HL-60/S4 treated with phorbol 12-myristate 13-acetate at 8.2 ng/mL for 4 days and 3 days (cell line): ENCODE data around the gene ATP6V1B1.

Experiments
- in situ Hi-C: fragments of 300-500 bp; cut with MboI; formaldehyde crosslinking; loops from 2 replicates; pipeline ENCODE4 v1.15.0; 2022; ENCODE audit warnings: low sequenced_read_pairs

The ATP6V1B1 gene

DNA sequence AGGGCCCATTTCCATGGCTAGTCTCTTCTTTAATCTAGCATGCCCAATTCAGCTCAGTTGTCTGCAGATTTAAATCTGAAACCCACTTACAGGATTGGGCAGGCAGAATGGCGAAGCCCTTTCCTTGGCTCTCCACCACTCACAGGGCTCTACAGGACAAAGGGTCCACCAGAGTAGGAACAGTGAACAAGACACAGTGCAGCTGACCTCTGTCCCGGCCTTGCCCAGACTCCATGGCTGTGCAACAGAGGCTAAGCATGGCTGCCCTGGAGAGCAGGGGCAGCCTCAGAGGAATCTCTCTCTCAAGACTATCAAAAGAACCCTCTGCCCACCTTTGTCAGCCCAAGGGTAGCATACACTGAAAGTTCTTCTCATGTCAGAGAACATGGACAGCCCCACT is 9.7 kb upstream of the ATP6V1B1 start:
- in situ Hi-C loops = loop anchor here (25.0 kb wide), 2 partner anchors 139 to 264 kb away; partner anchors contain the start of gene FIGLA

DNA sequence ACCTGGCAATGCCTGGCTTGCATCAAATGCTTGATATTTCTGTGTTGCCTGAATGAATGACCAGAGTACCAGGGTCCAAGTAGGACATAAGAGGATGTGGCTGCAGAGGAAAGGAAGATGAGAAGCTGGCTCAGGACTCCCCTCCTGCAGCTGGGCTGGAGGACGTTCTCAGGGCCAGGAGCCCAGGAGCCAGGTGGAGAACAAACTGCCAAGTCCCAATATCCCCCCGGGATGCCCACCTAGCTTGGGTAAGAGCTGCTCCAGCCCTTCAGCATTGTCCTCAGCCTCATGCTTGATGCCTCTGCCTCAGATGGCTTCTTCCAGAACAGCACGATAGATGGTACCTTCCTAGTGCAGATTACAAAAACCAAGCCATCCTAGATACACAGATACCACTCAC is 8.6 kb upstream of the ATP6V1B1 start:
- in situ Hi-C loops = loop anchor here (25.0 kb wide), 2 partner anchors 140 to 265 kb away; partner anchors contain the start of gene FIGLA

- in situ Hi-C loops = loop anchor here (25.0 kb wide), 2 partner anchors 140 to 265 kb away; partner anchors contain the start of gene FIGLA
Observed at GRCh38 chr2:70927641-70928040, 8.1 kb upstream of the ATP6V1B1 start.

- in situ Hi-C loops = loop anchor here (25.0 kb wide), 2 partner anchors 141 to 266 kb away; partner anchors contain the start of gene FIGLA
Observed at GRCh38 chr2:70928366-70928765, 7.3 kb upstream of the ATP6V1B1 start.

DNA sequence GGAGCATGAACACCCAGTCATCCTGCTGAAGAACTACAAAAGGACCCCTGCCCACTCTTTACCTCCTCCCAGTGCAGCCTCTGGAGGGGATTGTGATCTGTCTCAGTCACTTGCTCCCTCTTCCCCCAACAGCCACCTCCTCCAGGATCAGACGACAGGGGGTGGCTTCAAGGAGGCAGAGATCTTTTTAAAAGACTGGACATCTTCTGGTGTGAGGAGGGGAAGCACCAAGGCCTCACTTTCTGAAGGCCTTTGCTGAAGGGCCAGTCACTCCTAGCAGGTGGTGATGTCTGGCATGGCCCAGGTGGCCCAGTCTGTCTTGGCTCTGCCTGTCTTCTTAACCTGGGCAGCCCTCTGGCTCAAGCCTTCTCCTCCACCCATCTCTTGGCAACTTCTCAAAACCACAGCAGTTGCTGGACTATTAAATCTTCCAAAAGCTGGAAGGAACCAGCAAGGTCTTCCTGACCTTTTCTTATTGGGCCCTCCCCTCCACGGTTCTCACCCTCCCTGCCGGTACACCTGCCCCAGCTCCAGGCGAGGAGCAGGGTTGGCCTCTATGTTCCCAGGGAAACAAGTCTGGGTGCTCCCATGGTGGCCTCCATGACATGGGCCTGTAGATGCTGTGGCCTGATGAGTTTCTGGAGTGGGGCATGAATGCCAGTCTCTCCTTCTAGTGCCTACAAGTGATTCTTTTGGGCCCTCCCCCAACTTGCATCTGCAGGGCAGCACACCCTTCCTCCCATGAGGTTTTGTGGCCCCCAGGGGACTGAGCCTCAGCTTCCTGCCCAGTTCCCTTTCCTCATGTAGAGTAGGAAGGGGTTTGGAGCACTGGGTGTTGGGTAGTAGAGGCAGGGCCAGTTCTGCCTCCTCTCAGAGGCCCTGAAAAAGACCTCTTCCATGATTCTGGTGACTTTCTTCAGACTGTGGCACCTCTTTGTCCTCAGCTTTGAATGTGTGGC is 5.0 kb upstream of the ATP6V1B1 start:
- in situ Hi-C loops = loop anchor here (25.0 kb wide), 2 partner anchors 143 to 268 kb away; partner anchors contain the start of gene FIGLA

- in situ Hi-C loops = loop anchor here (25.0 kb wide), 2 partner anchors 144 to 269 kb away; partner anchors contain the start of gene FIGLA
Observed at GRCh38 chr2:70931376-70932000, 4.2 kb upstream of the ATP6V1B1 start.

DNA sequence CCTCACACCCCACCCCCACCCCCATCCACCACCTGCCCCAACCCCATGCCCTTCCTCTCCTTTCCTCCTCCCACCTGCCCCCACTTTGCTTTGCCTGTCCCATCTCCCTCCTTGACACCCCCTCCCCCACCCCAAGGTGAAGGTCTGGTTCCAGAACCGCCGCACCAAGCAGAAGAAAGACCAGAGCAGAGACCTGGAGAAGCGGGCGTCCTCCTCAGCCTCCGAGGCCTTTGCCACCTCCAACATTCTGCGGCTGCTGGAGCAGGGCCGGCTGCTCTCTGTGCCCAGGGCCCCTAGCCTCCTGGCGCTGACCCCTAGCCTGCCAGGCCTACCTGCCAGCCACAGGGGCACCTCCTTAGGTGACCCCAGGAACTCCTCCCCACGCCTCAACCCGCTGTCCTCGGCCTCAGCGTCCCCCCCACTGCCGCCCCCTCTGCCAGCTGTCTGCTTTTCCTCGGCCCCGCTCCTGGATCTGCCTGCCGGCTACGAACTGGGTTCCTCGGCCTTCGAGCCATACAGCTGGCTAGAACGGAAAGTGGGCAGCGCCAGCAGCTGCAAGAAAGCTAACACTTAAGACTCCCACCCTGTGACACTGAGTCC is 3.0 kb upstream of the ATP6V1B1 start:
- in situ Hi-C loops = loop anchor here (25.0 kb wide), 2 partner anchors 145 to 270 kb away; partner anchors contain the start of gene FIGLA

DNA sequence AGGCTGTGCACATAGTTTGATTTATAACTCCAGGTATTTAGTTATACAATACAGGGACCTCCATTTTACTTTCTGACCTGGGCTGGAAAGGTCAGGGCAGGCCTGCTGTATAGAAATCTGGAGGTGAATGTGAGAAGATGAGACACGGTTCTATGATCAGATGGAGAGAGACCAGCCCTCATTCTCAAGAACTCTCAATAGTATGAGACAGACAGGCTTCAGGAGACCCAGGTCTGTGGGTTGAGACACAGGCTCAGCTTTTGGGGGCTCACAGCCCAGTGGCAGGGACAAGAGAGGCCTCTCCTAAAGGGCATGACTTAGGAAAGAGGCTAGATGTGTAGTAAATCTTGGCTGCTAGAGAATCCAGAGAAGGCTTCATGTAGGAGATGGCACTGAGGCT is 719 bp upstream of the ATP6V1B1 start:
- in situ Hi-C loops = loop anchor here (25.0 kb wide), 2 partner anchors 148 to 273 kb away; partner anchors contain the start of gene FIGLA

DNA sequence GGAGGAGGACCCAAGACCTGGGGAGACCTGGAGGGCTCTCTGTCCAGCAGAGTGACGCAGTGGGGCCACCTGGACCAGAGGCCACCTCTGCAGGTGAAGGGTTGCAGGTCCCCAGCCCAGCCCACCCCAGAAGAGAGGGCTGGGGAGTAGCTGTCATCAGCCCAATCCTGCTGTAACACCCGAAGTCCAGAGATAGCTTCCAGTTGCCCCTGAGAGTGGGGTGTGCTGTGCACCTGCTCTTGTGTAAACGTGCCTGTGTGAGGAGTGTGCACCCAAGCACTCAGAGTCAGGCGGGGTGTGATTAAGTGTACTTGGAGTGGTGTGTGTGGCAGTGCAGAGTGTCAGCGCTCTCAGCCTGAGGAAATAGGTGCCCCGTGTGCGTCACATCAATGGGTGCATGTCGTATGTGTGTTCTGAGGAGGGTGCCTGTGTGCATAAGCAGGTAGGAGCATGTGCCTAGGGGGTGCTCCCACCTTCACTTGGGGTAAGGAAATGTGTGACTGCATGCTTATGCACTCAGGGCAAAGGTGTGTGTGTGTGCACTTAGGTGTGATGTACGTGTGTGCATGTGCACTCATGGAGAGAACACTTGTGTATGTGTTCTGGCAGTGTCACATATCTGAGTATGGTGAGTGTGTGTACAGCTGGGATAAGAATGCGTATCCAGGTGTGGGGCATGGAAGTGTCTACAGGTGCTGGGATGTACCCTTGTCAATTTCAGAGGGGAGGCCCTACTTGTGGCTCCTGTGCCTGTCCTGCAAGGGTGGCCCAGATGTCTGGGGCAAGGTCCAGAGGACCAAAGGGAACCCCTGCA is 672 bp downstream of the ATP6V1B1 start:
- in situ Hi-C loops = loop anchor here (25.0 kb wide), 2 partner anchors 149 to 274 kb away; partner anchors contain the start of gene FIGLA

GRCh38 chr2:70936979-70937811 is 1.5 kb downstream of the ATP6V1B1 start:
- in situ Hi-C loops = loop anchor here (25.0 kb wide), 2 partner anchors 150 to 275 kb away; partner anchors contain the start of gene FIGLA

DNA sequence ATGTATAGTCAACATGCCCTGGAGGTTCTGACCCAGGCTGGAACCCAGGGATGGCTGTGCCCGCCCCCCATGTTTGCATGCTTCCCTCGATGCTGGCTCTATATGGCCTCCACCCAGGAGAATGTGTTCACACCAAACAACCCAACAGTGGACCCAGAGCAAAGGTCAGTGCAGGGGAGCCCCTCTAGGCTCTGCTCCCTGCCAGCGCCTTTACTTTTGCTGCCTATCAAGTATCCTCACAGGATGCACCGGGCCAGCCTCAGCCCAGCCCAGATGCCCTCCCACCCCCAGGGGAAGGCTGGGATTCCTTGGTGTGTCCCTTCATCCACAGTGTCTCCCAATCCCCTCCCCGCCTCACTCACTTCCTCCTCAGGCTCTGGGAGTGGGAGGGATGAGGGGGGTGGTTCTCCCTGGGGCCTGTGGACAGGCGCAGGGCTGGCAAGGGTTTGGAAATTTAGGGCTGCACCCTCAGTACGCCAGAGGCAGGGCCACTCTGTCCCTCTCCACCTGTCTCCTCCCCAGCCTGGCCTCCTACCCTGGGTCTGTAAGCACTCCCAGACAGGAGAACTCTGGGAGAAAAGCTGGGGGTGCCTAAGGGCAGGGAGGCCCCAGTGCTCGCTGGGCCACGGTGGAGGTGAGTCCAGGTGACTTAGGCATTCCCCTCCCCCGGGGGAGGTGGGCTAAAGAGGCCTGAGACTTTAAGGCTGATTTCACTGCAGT is 2.3 kb downstream of the ATP6V1B1 start:
- in situ Hi-C loops = loop anchor here (25.0 kb wide), 2 partner anchors 151 to 276 kb away; partner anchors contain the start of gene FIGLA

- in situ Hi-C loops = loop anchor here (25.0 kb wide), 2 partner anchors 151 to 276 kb away; partner anchors contain the start of gene FIGLA
Observed at GRCh38 chr2:70938586-70938950, 2.9 kb downstream of the ATP6V1B1 start.

DNA sequence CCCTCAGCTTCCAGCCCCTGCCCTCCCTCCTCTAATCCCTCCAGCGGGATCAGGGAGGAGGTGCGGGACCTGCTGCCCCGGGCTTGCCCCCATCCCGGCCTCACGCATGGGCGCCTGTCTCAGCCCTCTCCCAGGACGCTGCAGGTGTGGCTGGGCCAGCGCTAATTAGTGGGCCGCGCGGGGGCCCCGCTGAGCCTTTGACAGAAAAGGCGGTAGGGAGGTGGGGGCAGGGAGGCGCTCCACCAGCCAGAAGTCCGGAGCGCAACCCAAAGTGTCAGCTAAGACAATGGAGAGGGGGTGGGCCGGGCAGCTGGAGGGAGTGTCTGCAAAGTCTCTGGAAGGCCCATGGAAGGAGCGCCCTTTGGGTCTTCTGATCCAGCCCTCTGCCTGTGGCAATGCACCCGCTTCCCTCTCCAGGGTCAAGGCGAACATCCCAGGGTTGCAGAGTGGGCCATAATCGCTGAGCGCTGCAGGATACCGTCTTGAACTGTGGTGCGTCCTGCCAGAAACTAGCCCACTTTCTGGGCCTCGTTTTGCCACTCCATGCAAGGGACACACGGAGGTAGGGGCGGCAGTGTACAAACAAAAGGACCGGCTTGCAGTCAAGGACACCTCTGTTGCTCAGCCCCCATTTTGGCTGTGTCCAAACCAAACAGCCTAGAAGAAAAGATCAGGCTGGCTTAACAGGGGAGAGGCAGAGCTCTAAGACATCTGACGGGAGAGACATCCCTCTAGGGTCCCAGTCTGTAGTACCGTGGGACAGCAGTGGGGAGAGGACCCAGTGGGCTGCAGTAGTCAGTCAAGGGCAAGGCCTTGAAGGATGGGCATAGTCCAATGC is 3.5 kb downstream of the ATP6V1B1 start:
- in situ Hi-C loops = loop anchor here (25.0 kb wide), 2 partner anchors 152 to 277 kb away; partner anchors contain the start of gene FIGLA

- in situ Hi-C loops = loop anchor here (25.0 kb wide), 2 partner anchors 153 to 278 kb away; partner anchors contain the start of gene FIGLA
Observed at GRCh38 chr2:70939839-70940580, 4.3 kb downstream of the ATP6V1B1 start.

- in situ Hi-C loops = loop anchor here (25.0 kb wide), 2 partner anchors 154 to 279 kb away; partner anchors contain the start of gene FIGLA
Observed at GRCh38 chr2:70941186-70941585, 5.5 kb downstream of the ATP6V1B1 start.

DNA sequence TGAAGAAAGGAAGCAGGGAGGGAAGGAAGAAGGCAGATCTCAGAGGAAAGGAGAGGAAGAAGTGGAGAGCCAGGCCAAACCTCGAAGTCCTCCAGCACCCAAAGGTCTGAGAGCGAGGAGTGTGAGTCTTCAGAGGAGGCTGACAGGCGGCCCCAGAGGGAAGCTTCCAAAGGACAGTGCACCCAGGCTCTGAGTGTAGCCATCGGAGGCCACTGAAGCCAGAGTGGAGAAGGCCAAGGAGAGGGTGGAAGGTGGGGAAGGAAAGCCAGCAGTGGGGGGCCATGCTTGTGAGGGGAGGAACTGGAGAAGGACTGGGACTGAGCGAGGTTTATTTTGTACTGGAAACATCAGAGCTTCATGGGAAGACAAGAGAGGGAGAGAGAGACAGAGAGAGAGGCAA is 6.0 kb downstream of the ATP6V1B1 start:
- in situ Hi-C loops = loop anchor here (25.0 kb wide), 2 partner anchors 154 to 279 kb away; partner anchors contain the start of gene FIGLA
